PC-9 (cell line): ENCODE measurements around the gene CTCF. TPM values are rescaled to one million over a fixed set of nuclear protein-coding genes. Genes with fewer than 3 reads are reported as not detected.

Experiments
- BruUV-seq: library from RNA; stranded (reverse); fragments of 400-500 nt; replicated peaks from 2 replicates; lab custom pipeline; 2021; lab: Mats Ljungman, UMichigan
- CTCF ChIA-PET: fragments of 300-600 bp; sonication (Branson Sonifier 250); formaldehyde crosslinking; loops from one replicate; lab custom pipeline; 2022; ENCODE audit warnings: antibody characterized with exemption; lab: Charles Lee
- POLR2A ChIA-PET: fragments of 300-600 bp; sonication (Branson Sonifier 250); formaldehyde crosslinking; loops from one replicate; lab custom pipeline; 2022; ENCODE audit warnings: antibody characterized with exemption; ENCODE audit not compliant: unreplicated experiment; lab: Charles Lee
- DNase-seq, 2 experiments: peaks; one replicate each; pipeline versions ENCODE4 v3.0.0 to v3.0.0-alpha.2; 2015 to 2022; ENCODE audit warnings: mixed read lengths in 1 of 2
- H2AFZ ChIP-seq: fragments of 200-600 bp; sonication (generic); 2 replicates; pipeline ENCODE4 v1.8.1; 2017; ENCODE audit warnings: antibody characterized with exemption
- H3F3A ChIP-seq: fragments of 200-600 bp; sonication (generic); 2 replicates; pipeline ENCODE4 v1.8.1; 2017; ENCODE audit warnings: antibody characterized with exemption, mild to moderate bottlenecking, low read depth; ENCODE audit not compliant: insufficient read depth
- H3K27ac ChIP-seq: fragments of 200-600 bp; sonication (generic); 2 replicates; pipeline ENCODE4 v1.6.1; 2016; ENCODE audit warnings: mixed run types
- H3K27me3 ChIP-seq: fragments of 200-600 bp; sonication (generic); 2 replicates; pipeline ENCODE4 v1.6.1; 2016; ENCODE audit warnings: low read depth, mixed run types; ENCODE audit not compliant: insufficient read depth
- H3K36me3 ChIP-seq: fragments of 200-600 bp; sonication (generic); 2 replicates; pipeline ENCODE4 v1.6.1; 2016; ENCODE audit warnings: low read depth, mixed run types
- H3K4me1 ChIP-seq: fragments of 200-600 bp; sonication (generic); replicated peaks from 2 replicates; pipeline ENCODE4 v1.6.1; 2016; ENCODE audit warnings: mixed run types; ENCODE audit not compliant: insufficient read depth
- H3K4me2 ChIP-seq: fragments of 200-600 bp; sonication (generic); 2 replicates; pipeline ENCODE4 v1.6.1; 2017; ENCODE audit warnings: mixed run types
- H3K4me3 ChIP-seq: fragments of 200-600 bp; sonication (generic); 2 replicates; pipeline ENCODE4 v1.6.1; 2016; ENCODE audit warnings: mixed run types
- H3K79me2 ChIP-seq: fragments of 200-600 bp; sonication (generic); 2 replicates; pipeline ENCODE4 v1.6.1; 2017; ENCODE audit warnings: low read depth, mixed run types
- H3K9me2 ChIP-seq: fragments of 200-600 bp; sonication (generic); 2 replicates; pipeline ENCODE4 v1.8.1; 2017; ENCODE audit warnings: mild to moderate bottlenecking; ENCODE audit not compliant: insufficient read depth
- H3K9me3 ChIP-seq: fragments of 200-600 bp; sonication (generic); 2 replicates; pipeline ENCODE4 v1.8.1; 2016; ENCODE audit warnings: low read depth; ENCODE audit not compliant: insufficient read depth
- H4K20me1 ChIP-seq: fragments of 200-600 bp; sonication (generic); 2 replicates; pipeline ENCODE4 v1.8.1; 2017; ENCODE audit not compliant: insufficient read depth
- CTCF ChIP-seq: fragments of 200-600 bp; sonication (generic); conservative IDR thresholded peaks from 2 replicates; pipeline ENCODE4 v1.6.1; 2017; ENCODE audit warnings: mixed run types, antibody characterized with exemption, mild to moderate bottlenecking, moderate library complexity
- EZH2 ChIP-seq: fragments of 200-600 bp; sonication (generic); IDR thresholded peaks from 2 replicates; pipeline ENCODE4 v1.8.0; 2017; ENCODE audit warnings: antibody characterized with exemption, low read depth
- intact Hi-C: fragments of 100-400 bp; cut with micrococcal nuclease; formaldehyde crosslinking; loops from one replicate; pipeline ENCODE4 v1.10.0; 2022; ENCODE audit not compliant: unreplicated experiment
- total RNA-seq: library from RNA; stranded (reverse); gene quantifications from 2 replicates; pipeline ENCODE4 v1.2.3, GENCODE V29; 2021

CTCF gene
- total RNA-seq, 1 experiment from 2014 or later: 39.0 TPM

GRCh38 chr16:67518676-67519075 lies 43.6 kb upstream of the CTCF start:
- H3K4me2 ChIP-seq: no peak overlapping the region
- POLR2A ChIA-PET: no interaction called here
- H3K27ac ChIP-seq: no peak overlapping the region
- H3K4me1 ChIP-seq: peaks cover 10% of the 10 kb centered on the region; the same call in 1 of the 2 replicates
- no peaks in the 10 kb centered on the region for H3K36me3 ChIP-seq
- no peak overlapping the region for H2AFZ ChIP-seq
- intact Hi-C loops: no loop called here
- H4K20me1 ChIP-seq: no peaks in the 10 kb centered on the region
- H3K9me2 ChIP-seq: no peaks in the 10 kb centered on the region
- H3K9me3 ChIP-seq: no peaks in the 10 kb centered on the region
- no peak for TF ChIP-seq CTCF
- TF ChIP-seq EZH2: no peak
- BruUV-seq: no TSS peak
- no peak overlapping the region for H3K4me3 ChIP-seq
- CTCF ChIA-PET: interaction anchor here (0.5 kb wide), 1 partner anchor 626 kb away, joined by 3 read pairs; no protein-coding TSS in a partner anchor
- H3F3A ChIP-seq: peaks cover 9% of the 10 kb centered on the region; the same call in 1 of the 2 replicates
- no peaks in the 10 kb centered on the region for H3K27me3 ChIP-seq
- no peaks in the 10 kb centered on the region for H3K79me2 ChIP-seq
- no peak for DNase-seq

DNA sequence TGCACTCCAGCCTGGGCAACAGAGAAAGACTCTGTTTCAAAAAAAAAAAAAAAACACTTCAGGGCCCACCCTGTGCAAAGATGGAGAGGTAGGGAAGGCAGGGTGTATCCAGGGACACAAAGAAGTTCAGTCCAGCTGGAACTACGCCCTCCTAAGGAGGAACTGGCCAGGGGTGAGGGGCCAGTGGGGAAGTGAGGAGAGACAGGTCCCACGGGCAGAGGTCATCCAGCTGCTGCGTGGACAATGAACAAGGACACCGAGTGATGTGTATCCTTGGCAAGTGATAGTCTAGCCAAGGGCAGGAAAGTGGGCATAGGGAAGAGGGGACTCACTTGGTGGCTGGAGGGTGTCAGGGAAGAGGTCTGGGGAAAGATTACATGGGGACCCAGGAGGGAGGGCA lies 43.1 kb upstream of the CTCF start:
- Histone ChIP-seq H3K4me2 (no peak overlapping the region), H3K27me3 (no peaks in the 10 kb centered on the region), H3K9me2 (no peaks in the 10 kb centered on the region), H2AFZ (no peak overlapping the region), H3F3A (peaks cover 9% of the 10 kb centered on the region; the same call in 1 of the 2 replicates), H3K4me3 (no peak overlapping the region), H3K79me2 (no peaks in the 10 kb centered on the region), H3K4me1 (peaks cover 9% of the 10 kb centered on the region; the same call in 1 of the 2 replicates), H3K27ac (no peak overlapping the region), H3K9me3 (no peaks in the 10 kb centered on the region), H3K36me3 (no peaks in the 10 kb centered on the region), H4K20me1 (no peaks in the 10 kb centered on the region)
- no peak for DNase-seq
- CTCF ChIA-PET: interaction anchor here (0.5 kb wide), 1 partner anchor 627 kb away, joined by 3 read pairs; no protein-coding TSS in a partner anchor
- BruUV-seq: no TSS peak
- POLR2A ChIA-PET: no interaction called here
- TF ChIP-seq CTCF (no peak), EZH2 (no peak)
- intact Hi-C loops: no loop called here

GRCh38 chr16:67521095-67521804 lies 41.1 kb upstream of the CTCF start:
- no peaks in the 10 kb centered on the region for H3K36me3 ChIP-seq
- DNase-seq: peak; percentile 82 to 96
- H3K4me3 ChIP-seq: peak overlapping the region; percentile 54; the same call in 1 of the 2 replicates
- no peaks in the 10 kb centered on the region for H3K9me2 ChIP-seq
- no peaks in the 10 kb centered on the region for H4K20me1 ChIP-seq
- ChIA-PET POLR2A (interaction anchor here (0.5 to 0.7 kb wide), 5 partner anchors 107 to 807 kb away, joined by 3 to 6 read pairs (median 6); partner anchors contain the start of gene ACD), CTCF (interaction anchor here (0.6 to 1.3 kb wide), 16 partner anchors 11 to 653 kb away, joined by 3 to 17 read pairs (median 5); partner anchors contain the start of genes ACD, ATP6V0D1, CARMIL2 and CTCF)
- TF ChIP-seq EZH2: no peak
- TF ChIP-seq CTCF: peak; percentile 88
- peak overlapping the region; percentile 86 for H3K4me2 ChIP-seq
- H3K27me3 ChIP-seq: no peaks in the 10 kb centered on the region
- H3F3A ChIP-seq: peaks cover 26% of the 10 kb centered on the region
- no peaks in the 10 kb centered on the region for H3K79me2 ChIP-seq
- intact Hi-C loops: loop anchor here (1.0 to 5.0 kb wide), 8 partner anchors 26 to 807 kb away; partner anchors contain the start of genes ACD, CTCF, PARD6A and RANBP10
- TSS peak; percentile 69 for BruUV-seq
- H2AFZ ChIP-seq: peak overlapping the region; percentile 87
- H3K27ac ChIP-seq: peak overlapping the region; percentile 70
- peaks cover 22% of the 10 kb centered on the region for H3K4me1 ChIP-seq
- no peaks in the 10 kb centered on the region for H3K9me3 ChIP-seq
